Memory B cell (primary cell): ENCODE data around the gene MAP3K15.
A peak's percentile ranks its signal among the peaks of the same experiment; 100 is the strongest.

Experiments
- ATAC-seq: fragments of 150-1000 bp; cut with Tn5 transposase; 2 replicates; pipeline ENCODE4 v1.10.0; 2021; ENCODE audit warnings: low read depth, mild to moderate bottlenecking, moderate library complexity
- DNase-seq, 2 donors: peaks; one replicate each; pipeline ENCODE4 v3.0.0; 2022; ENCODE audit warnings: low spot score in 2 of 2
- H3K27ac Mint-ChIP-seq: one replicate; pipeline ENCODE4 v1.8.0; 2022; ENCODE audit warnings: mild to moderate bottlenecking, moderate library complexity, mixed read lengths
- H3K27me3 Mint-ChIP-seq: one replicate; pipeline ENCODE4 v1.8.0; 2022; ENCODE audit warnings: mixed read lengths
- H3K36me3 Mint-ChIP-seq: one replicate; pipeline ENCODE4 v1.8.0; 2022; ENCODE audit warnings: mild to moderate bottlenecking, mixed read lengths
- H3K4me1 Mint-ChIP-seq: one replicate; pipeline ENCODE4 v1.8.0; 2022; ENCODE audit warnings: mixed read lengths
- H3K4me3 Mint-ChIP-seq: one replicate; pipeline ENCODE4 v1.8.0; 2022; ENCODE audit warnings: mild to moderate bottlenecking, moderate library complexity, mixed read lengths
- H3K9me3 Mint-ChIP-seq: one replicate; pipeline ENCODE4 v1.8.0; 2022; ENCODE audit warnings: mixed read lengths

Gene MAP3K15

GRCh38 chrX:19548279-19548678 lies 33.0 kb upstream of the MAP3K15 start:
- Mint-ChIP-seq H3K36me3 (peaks cover 24% of the 10 kb centered on the region), H3K9me3 (no peaks in the 10 kb centered on the region), H3K27me3 (no peaks in the 10 kb centered on the region), H3K4me3 (no peak overlapping the region), H3K4me1 (no peaks in the 10 kb centered on the region), H3K27ac (peak overlapping the region; percentile 49)
- DNase-seq (no peak), ATAC-seq (no peak)

- no peaks in the 10 kb centered on the region for H3K9me3 Mint-ChIP-seq
- no peak overlapping the region for H3K4me3 Mint-ChIP-seq
- H3K36me3 Mint-ChIP-seq, result peaks cover 32% of the 10 kb centered on the region
- no peak overlapping the region for H3K27ac Mint-ChIP-seq
- ATAC-seq, result no peak
- H3K27me3 Mint-ChIP-seq, result no peaks in the 10 kb centered on the region
- H3K4me1 Mint-ChIP-seq, result no peaks in the 10 kb centered on the region
- no peak for DNase-seq
Measured at GRCh38 chrX:19545651-19546050, 30.3 kb upstream of the MAP3K15 start.

DNA sequence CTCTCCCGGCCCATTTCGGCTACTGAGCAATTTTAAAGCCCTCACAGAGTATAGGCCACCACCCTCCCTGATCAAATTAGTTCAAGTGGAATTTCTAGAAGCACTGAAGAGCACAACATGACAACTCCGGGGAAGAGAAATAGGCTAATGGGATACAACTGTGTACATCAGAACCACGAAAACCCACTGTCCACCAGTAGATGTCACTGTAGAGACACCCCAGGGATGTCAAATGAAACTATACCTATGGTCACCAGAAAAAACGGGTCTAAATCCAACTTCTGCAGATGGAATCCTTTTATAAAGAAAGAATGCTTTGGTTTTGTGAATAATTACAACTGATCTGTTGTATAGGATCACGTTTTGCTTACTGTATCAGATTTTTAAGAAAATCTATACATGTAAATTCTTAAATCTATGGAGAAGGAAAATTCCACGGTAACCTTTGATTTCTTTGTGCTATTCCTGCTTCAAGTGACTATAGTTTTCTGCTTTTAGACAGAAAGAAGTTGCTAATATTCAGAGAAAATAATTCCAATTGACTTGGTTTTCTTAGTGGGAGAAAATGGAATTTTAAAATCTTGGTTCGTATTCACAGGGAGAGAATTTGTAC lies 29.5 kb upstream of the MAP3K15 start:
- Mint-ChIP-seq H3K27ac (peak overlapping the region; percentile 32), H3K27me3 (no peaks in the 10 kb centered on the region), H3K4me3 (no peak overlapping the region), H3K4me1 (no peaks in the 10 kb centered on the region), H3K9me3 (no peaks in the 10 kb centered on the region), H3K36me3 (peaks cover 32% of the 10 kb centered on the region)
- DNase-seq, result peak; percentile 29 to 32
- ATAC-seq, result peak; percentile 54

DNA sequence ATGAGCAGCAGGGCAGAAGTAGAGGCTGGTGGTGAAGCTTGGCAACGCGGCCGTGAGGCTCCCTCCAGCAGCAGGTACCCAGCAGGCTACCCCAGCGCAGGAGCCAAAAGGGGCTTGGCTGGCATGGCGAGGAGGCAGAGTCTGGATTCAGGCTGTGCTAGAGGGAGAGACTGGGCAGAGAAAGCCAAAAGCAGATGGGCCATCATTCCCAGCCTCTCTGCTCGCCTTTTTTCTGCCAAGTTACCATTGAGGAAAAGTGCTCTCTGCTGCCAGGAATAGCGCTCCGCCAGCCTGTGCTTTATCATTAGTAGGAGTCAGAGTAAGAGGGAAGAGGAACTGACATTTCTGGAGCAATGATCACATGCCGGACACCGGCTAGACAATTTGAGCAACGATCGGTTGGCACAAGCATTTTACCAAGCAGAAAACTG lies 28.7 kb upstream of the MAP3K15 start:
- Mint-ChIP-seq H3K9me3 (no peaks in the 10 kb centered on the region), H3K27ac (no peak overlapping the region), H3K36me3 (peaks cover 38% of the 10 kb centered on the region), H3K4me3 (no peak overlapping the region), H3K4me1 (peaks cover 2% of the 10 kb centered on the region), H3K27me3 (no peaks in the 10 kb centered on the region)
- DNase-seq, result no peak
- no peak for ATAC-seq

DNA sequence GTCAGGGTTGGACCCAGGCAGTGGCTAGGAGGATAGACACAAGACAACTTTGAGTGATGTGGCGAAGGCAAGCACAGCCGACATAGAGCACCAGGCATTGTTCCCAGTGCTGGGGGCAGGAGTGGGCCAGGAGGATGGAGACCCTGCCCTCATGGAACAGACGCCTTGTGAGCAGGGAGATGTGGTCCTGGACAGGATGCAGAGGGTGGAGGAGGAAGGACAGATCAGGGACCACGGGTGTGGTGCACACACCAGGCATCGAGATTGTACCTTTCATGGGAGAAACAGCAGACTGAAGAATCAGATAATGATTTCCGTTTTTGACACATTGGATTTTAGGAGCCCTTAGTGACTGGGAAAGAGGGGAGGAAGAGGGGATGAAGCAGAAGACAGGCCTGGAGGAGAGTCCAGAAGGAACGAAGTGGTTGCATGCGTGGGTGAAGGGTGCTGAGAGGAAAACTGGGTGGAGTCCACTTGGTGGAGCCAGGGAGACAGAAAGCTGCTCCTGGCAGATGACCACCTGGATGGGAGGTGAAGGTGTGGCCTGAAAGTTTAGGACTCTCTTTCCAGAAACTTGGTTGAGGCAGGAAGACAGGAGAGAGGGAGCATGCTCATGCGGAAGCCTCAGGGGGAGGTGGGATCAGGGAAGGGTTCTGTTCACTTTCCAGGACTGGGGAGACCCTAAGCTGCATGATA lies 27.9 kb upstream of the MAP3K15 start:
- H3K9me3 Mint-ChIP-seq, result no peaks in the 10 kb centered on the region
- peaks cover 2% of the 10 kb centered on the region for H3K4me1 Mint-ChIP-seq
- H3K27me3 Mint-ChIP-seq, result no peaks in the 10 kb centered on the region
- DNase-seq (no peak), ATAC-seq (no peak)
- H3K36me3 Mint-ChIP-seq, result peaks cover 31% of the 10 kb centered on the region
- H3K27ac Mint-ChIP-seq, result no peak overlapping the region
- H3K4me3 Mint-ChIP-seq, result no peak overlapping the region

DNA sequence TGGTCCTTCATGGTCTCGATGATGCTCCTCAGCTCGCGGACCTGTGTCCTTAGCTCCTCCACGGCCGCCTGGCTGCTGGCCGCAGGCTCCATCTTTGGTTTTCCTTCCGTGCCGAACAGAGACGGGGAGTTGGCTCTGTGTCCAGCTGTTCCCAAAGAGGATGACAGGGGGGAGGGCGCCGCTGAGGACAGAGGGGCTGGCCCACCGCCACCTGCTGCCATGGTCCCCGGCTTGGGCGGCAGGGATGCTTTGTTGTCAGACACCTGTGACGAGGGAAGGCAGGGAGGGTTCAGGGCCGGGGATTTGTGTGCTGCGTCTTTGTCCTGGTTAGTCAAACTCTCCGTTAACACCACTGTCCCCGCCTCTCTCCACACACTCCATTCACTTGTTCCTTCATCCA lies 26.6 kb upstream of the MAP3K15 start:
- ATAC-seq (no peak), DNase-seq (no peak)
- Mint-ChIP-seq H3K27ac (no peak overlapping the region), H3K27me3 (no peaks in the 10 kb centered on the region), H3K4me3 (no peak overlapping the region), H3K36me3 (peaks cover 26% of the 10 kb centered on the region), H3K4me1 (peaks cover 2% of the 10 kb centered on the region), H3K9me3 (no peaks in the 10 kb centered on the region)

DNA sequence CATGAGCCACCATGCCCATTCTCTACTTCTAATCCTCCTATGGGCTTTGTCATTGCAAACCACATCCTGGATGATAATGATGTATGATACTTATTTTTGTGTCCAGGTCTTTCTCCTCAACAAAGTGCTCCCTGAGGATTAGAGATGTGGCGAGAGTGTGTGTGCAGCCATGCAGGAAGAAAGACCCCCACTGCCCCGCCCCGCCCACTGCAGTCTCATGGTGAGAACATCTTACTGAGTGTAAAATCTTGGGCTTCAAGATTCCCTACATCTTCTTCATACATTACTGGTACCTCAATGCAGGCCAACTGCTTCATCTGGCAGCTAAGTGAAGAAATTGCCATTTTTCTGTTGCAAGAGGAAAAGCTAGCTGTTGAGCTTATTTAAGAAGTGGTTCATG lies 25.9 kb upstream of the MAP3K15 start:
- H3K36me3 Mint-ChIP-seq, result peaks cover 26% of the 10 kb centered on the region
- no peak overlapping the region for H3K4me3 Mint-ChIP-seq
- no peak overlapping the region for H3K27ac Mint-ChIP-seq
- H3K27me3 Mint-ChIP-seq, result no peaks in the 10 kb centered on the region
- ATAC-seq, result no peak
- no peaks in the 10 kb centered on the region for H3K9me3 Mint-ChIP-seq
- H3K4me1 Mint-ChIP-seq, result peaks cover 2% of the 10 kb centered on the region
- DNase-seq, result no peak

DNA sequence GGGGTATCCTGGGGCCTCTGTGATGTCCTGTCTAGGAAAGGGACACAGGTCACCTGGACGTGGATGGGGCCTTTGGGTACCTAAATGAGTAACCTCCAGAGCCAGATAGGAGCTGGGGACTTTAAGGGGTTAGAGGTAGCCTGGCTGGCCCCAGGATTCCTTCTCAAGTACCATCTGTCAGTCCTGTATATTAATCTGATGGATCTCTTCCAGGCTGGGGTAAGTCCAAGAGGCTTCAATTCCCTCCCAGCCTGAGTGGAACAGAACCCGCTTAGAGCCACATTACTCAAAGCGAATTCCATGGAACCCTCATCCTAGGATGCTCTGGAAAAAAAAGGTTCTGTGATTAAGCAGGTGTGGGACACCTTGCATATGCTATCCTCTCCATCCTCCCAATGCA lies 24.8 kb upstream of the MAP3K15 start:
- DNase-seq, result no peak
- H3K4me1 Mint-ChIP-seq, result peaks cover 2% of the 10 kb centered on the region
- H3K27ac Mint-ChIP-seq, result no peak overlapping the region
- no peak for ATAC-seq
- no peaks in the 10 kb centered on the region for H3K9me3 Mint-ChIP-seq
- H3K36me3 Mint-ChIP-seq, result peaks cover 24% of the 10 kb centered on the region
- no peaks in the 10 kb centered on the region for H3K27me3 Mint-ChIP-seq
- H3K4me3 Mint-ChIP-seq, result no peak overlapping the region

- Mint-ChIP-seq H3K27ac (peak overlapping the region; percentile 67), H3K27me3 (no peaks in the 10 kb centered on the region), H3K4me3 (no peak overlapping the region), H3K9me3 (no peaks in the 10 kb centered on the region), H3K4me1 (peaks cover 2% of the 10 kb centered on the region), H3K36me3 (peaks cover 23% of the 10 kb centered on the region)
- no peak for DNase-seq
- ATAC-seq, result no peak
Measured at GRCh38 chrX:19539665-19540064, 24.4 kb upstream of the MAP3K15 start.

DNA sequence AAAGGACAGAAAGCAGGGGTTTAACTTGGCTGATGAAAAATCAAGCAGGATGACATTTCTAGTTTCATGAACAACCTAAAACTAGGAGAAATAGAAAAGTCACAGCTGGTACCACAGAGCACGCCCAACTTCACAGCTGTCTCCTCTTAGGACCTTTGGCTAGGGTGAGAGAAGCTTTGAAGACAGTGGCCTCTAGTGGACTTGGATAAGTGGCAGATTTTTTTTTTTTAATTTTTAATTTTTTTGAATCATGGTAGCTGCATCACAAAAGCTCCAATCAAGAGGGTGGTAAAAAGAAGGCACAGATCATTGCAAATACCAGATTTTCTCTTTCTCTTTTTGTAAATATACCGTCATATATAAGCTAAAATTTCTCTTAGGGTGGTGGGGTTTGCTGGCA lies 20.2 kb upstream of the MAP3K15 start:
- no peak for ATAC-seq
- Mint-ChIP-seq H3K27ac (no peak overlapping the region), H3K4me1 (peaks cover 2% of the 10 kb centered on the region), H3K36me3 (peaks cover 6% of the 10 kb centered on the region), H3K27me3 (no peaks in the 10 kb centered on the region), H3K9me3 (no peaks in the 10 kb centered on the region), H3K4me3 (no peak overlapping the region)
- no peak for DNase-seq

- Mint-ChIP-seq H3K4me3 (no peak overlapping the region), H3K27ac (no peak overlapping the region), H3K27me3 (peaks cover 1% of the 10 kb centered on the region), H3K9me3 (peaks cover 2% of the 10 kb centered on the region), H3K36me3 (no peaks in the 10 kb centered on the region), H3K4me1 (no peaks in the 10 kb centered on the region)
- DNase-seq, result no peak
- ATAC-seq, result no peak
Measured at GRCh38 chrX:19532709-19533108, 17.4 kb upstream of the MAP3K15 start.

DNA sequence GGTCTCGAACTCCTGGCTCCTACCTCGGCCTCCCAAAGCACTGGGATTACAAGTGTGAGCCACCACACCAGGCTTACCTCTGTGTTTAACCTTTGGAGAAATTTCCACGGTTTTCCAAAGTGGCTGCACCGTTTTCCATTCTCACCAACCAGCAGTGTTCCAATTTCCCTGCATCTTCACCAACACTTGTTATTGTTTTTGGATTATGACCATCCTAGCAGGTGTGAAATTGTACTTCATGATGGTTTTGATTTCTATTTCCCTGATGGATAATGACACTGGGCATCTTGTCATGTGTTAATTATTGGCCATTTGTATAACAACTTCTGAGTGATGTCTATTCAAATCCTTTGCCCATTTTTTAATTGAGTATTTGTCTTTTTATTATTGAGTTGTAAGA lies 2.7 kb upstream of the MAP3K15 start:
- peaks cover 14% of the 10 kb centered on the region for H3K27me3 Mint-ChIP-seq
- no peaks in the 10 kb centered on the region for H3K9me3 Mint-ChIP-seq
- no peaks in the 10 kb centered on the region for H3K4me1 Mint-ChIP-seq
- no peaks in the 10 kb centered on the region for H3K36me3 Mint-ChIP-seq
- H3K27ac Mint-ChIP-seq, result no peak overlapping the region
- H3K4me3 Mint-ChIP-seq, result no peak overlapping the region
- ATAC-seq, result no peak
- no peak for DNase-seq

GRCh38 chrX:19515615-19516105 lies 352 bp upstream of the MAP3K15 start:
- ATAC-seq (no peak), DNase-seq (no peak)
- Mint-ChIP-seq H3K36me3 (no peaks in the 10 kb centered on the region), H3K4me1 (no peaks in the 10 kb centered on the region), H3K27ac (no peak overlapping the region), H3K27me3 (peaks cover 17% of the 10 kb centered on the region), H3K9me3 (no peaks in the 10 kb centered on the region), H3K4me3 (peak overlapping the region; percentile 55)

- peaks cover 2% of the 10 kb centered on the region for H3K9me3 Mint-ChIP-seq
- H3K4me3 Mint-ChIP-seq, result no peak overlapping the region
- DNase-seq (no peak), ATAC-seq (no peak)
- H3K36me3 Mint-ChIP-seq, result no peaks in the 10 kb centered on the region
- H3K4me1 Mint-ChIP-seq, result no peaks in the 10 kb centered on the region
- peaks cover 17% of the 10 kb centered on the region for H3K27me3 Mint-ChIP-seq
- H3K27ac Mint-ChIP-seq, result no peak overlapping the region
Measured at GRCh38 chrX:19513383-19513782, 1.9 kb downstream of the MAP3K15 start.

DNA sequence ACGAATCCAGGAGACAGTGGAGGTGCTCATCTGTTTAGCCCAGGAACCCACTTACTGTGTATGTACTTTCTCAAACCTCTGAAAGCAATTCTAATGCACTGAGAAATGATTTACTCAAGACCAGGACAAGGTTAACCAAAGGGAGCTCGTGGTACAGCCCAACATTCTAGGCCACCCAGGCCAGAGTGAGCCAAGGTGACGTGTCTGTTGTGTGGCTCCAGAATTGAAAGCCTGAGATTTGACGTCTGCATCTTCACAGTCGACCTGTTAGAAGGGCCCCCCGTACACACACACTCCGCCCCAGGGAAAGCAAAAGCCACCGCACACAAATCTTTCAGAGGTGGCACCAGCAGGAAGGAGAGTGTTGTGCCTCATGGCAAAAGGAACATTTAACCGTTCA lies 2.3 kb downstream of the MAP3K15 start:
- no peaks in the 10 kb centered on the region for H3K36me3 Mint-ChIP-seq
- no peaks in the 10 kb centered on the region for H3K4me1 Mint-ChIP-seq
- H3K27me3 Mint-ChIP-seq, result peaks cover 17% of the 10 kb centered on the region
- no peak overlapping the region for H3K4me3 Mint-ChIP-seq
- no peak for DNase-seq
- H3K9me3 Mint-ChIP-seq, result peaks cover 2% of the 10 kb centered on the region
- H3K27ac Mint-ChIP-seq, result no peak overlapping the region
- no peak for ATAC-seq
